HAP-1 (cell line): ENCODE results near the gene TM4SF18.
"Not testable (repeated sequence)": the region's sequence is repeated elsewhere in the genome, so short reads cannot be mapped to it uniquely, and the experiment has no call there.

Experiments
- DNase-seq, 2 experiments: peaks; one replicate each; pipeline ENCODE4 v3.0.0-alpha.2; 2016 to 2020; ENCODE audit warnings: low spot score in 2 of 2
- H3K27me3 ChIP-seq: fragments of 250-450 bp; sonication (Bioruptor Pico); 2 replicates; pipeline ENCODE4 v1.5.1; 2020; ENCODE audit warnings: low read depth, mild to moderate bottlenecking, moderate library complexity
- H3K36me3 ChIP-seq: fragments of 250-450 bp; sonication (Bioruptor Pico); replicated peaks from 2 replicates; pipeline ENCODE4 v1.5.1; 2020; ENCODE audit warnings: mild to moderate bottlenecking
- H3K4me1 ChIP-seq: fragments of 250-450 bp; sonication (Bioruptor Pico); 2 replicates; pipeline ENCODE4 v1.5.1; 2020; ENCODE audit warnings: mild to moderate bottlenecking
- H3K4me3 ChIP-seq: fragments of 250-450 bp; sonication (Bioruptor Pico); 2 replicates; pipeline ENCODE4 v1.5.1; 2020; ENCODE audit warnings: mild to moderate bottlenecking, moderate library complexity
- H3K9me3 ChIP-seq: fragments of 250-450 bp; sonication (Bioruptor Pico); 2 replicates; pipeline ENCODE4 v1.5.1; 2020; ENCODE audit warnings: mild to moderate bottlenecking, moderate library complexity
- in situ Hi-C: fragments of 300-500 bp; cut with MboI; formaldehyde crosslinking; loops from 3 replicates; pipeline ENCODE4 v1.14.3; 2020; ENCODE audit warnings: low sequenced_read_pairs, inconsistent platforms, mixed read lengths

The TM4SF18 gene

DNA sequence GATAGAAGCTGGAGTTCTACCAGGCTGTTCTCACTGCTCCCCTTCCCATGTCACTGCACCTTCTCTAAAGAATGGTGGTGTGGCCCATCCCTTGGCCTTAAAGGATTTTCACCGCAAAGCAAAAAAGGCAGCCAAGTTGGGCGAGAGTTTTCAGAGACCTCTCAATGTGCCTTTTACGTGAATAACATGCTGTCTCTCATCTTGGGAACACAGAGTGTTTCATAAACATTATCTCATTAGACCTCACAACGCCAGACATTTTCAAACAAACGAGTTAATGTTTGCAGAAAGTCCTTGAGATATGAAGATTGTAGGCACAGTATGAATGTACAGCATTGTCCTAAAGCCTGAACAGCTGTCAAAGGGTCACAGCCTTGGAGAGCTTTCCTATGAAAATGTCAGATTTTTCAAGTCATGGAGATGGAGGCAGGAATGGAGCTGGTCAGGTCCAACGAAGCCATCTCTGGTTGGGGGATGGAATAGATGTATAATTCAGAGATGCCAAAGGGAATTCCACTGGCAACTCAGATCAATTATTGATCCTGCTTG, 22.7 kb upstream of the TM4SF18 start:
- Histone ChIP-seq H3K9me3 (no peaks in the 10 kb centered on the region), H3K36me3 (no peaks in the 10 kb centered on the region), H3K4me3 (no peak overlapping the region), H3K27me3 (no peaks in the 10 kb centered on the region), H3K4me1 (no peaks in the 10 kb centered on the region)
- DNase-seq = no peak
- in situ Hi-C loops = no loop called here

DNA sequence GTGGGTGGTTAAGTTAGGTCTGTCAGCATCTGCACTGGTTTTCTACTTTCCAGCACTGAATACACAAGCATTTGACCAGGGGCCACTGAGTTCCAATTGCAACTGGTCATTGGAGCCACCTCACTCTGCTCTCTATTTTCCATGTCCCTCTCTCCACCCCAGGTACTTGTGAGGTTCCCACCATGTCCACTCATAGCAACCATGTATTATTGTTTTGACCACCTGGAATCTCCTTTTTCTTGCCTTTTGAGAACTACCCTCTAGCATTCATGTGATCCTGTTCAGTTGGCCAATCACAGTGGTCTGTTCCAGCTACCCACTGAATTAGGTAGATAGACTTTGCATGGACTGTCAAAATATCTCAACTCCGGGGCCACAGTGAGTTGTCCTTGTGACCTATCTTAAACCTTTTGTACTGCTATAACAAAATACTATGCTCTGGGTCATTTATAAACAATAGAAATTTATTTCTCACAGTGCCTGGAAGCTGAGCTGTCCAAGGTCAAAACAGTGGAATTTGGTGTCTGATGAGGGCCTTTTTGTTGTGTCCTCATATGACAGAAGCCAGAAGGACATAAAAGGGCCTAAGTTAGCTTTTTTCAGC, 20.2 kb upstream of the TM4SF18 start:
- Histone ChIP-seq H3K9me3 (no peaks in the 10 kb centered on the region), H3K4me3 (no peak overlapping the region), H3K27me3 (no peaks in the 10 kb centered on the region), H3K4me1 (no peaks in the 10 kb centered on the region; the same call in 1 of the 2 replicates), H3K36me3 (no peaks in the 10 kb centered on the region)
- in situ Hi-C loops = loop anchor here (5.0 kb wide), 1 partner anchor 129 kb away; no protein-coding TSS in a partner anchor
- no peak for DNase-seq

DNA sequence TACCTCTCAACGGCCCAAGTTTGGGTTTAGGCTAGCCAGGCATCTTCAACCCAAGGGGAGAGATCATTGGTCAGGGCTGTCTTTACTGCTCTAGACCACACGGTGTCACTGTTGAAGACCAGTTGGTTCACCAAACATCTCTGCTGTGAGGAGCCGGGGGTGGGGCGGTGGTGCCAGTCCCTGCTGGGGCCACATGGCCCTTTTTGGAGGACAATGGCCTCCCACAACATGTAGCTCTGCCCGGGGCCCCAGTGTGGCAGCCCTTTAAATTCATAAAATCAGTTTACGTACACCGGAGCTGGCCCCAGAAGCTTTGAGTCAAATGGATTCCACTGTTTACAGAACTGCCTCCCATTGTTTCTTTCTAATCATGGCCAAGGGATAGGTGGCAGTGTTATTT, 19.1 kb upstream of the TM4SF18 start:
- Histone ChIP-seq H3K9me3 (no peaks in the 10 kb centered on the region), H3K27me3 (no peaks in the 10 kb centered on the region), H3K4me1 (no peaks in the 10 kb centered on the region; the same call in 1 of the 2 replicates), H3K4me3 (no peak overlapping the region), H3K36me3 (no peaks in the 10 kb centered on the region)
- peak; percentile 56 to 84 for DNase-seq
- in situ Hi-C loops = loop anchor here (5.0 kb wide), 1 partner anchor 130 kb away; no protein-coding TSS in a partner anchor

- DNase-seq = peak in 1 of 2 experiments; percentile 10
- H3K9me3 ChIP-seq = no peaks in the 10 kb centered on the region
- H3K4me1 ChIP-seq = peaks cover 8% of the 10 kb centered on the region
- H3K27me3 ChIP-seq = no peaks in the 10 kb centered on the region; the same call in 1 of the 2 replicates
- no peaks in the 10 kb centered on the region for H3K36me3 ChIP-seq
- H3K4me3 ChIP-seq = no peak overlapping the region
- in situ Hi-C loops = no loop called here
These were observed 10.5 kb upstream of the TM4SF18 start for GRCh38 chr3:149343951-149344350.

- peak; percentile 17 to 84 for DNase-seq
- peaks cover 8% of the 10 kb centered on the region for H3K4me1 ChIP-seq
- no peaks in the 10 kb centered on the region; the same call in 1 of the 2 replicates for H3K27me3 ChIP-seq
- H3K9me3 ChIP-seq = no peaks in the 10 kb centered on the region
- H3K36me3 ChIP-seq = no peaks in the 10 kb centered on the region
- no peak overlapping the region for H3K4me3 ChIP-seq
- in situ Hi-C loops = no loop called here
These were observed 9.3 kb upstream of the TM4SF18 start for GRCh38 chr3:149342413-149343380.

GRCh38 chr3:149340310-149340933, 7.0 kb upstream of the TM4SF18 start:
- Histone ChIP-seq H3K27me3 (no peaks in the 10 kb centered on the region; the same call in 1 of the 2 replicates), H3K4me3 (no peak overlapping the region), H3K4me1 (peaks cover 8% of the 10 kb centered on the region), H3K9me3 (no peaks in the 10 kb centered on the region), H3K36me3 (no peaks in the 10 kb centered on the region)
- in situ Hi-C loops = no loop called here
- no peak for DNase-seq

- in situ Hi-C loops = no loop called here
- no peaks in the 10 kb centered on the region; the same call in 1 of the 2 replicates for H3K27me3 ChIP-seq
- no peak overlapping the region for H3K4me3 ChIP-seq
- H3K9me3 ChIP-seq = no peaks in the 10 kb centered on the region
- peak in 1 of 2 experiments; percentile 13 for DNase-seq
- H3K36me3 ChIP-seq = no peaks in the 10 kb centered on the region
- peaks cover 8% of the 10 kb centered on the region for H3K4me1 ChIP-seq
These were observed 6.5 kb upstream of the TM4SF18 start for GRCh38 chr3:149339931-149340309.

- H3K27me3 ChIP-seq, H3K36me3 ChIP-seq, H3K4me3 ChIP-seq, DNase-seq, in situ Hi-C loops, H3K4me1 ChIP-seq, H3K9me3 ChIP-seq: not testable (repeated sequence)
These were observed 4.0 kb upstream of the TM4SF18 start for GRCh38 chr3:149337486-149337885.

DNA sequence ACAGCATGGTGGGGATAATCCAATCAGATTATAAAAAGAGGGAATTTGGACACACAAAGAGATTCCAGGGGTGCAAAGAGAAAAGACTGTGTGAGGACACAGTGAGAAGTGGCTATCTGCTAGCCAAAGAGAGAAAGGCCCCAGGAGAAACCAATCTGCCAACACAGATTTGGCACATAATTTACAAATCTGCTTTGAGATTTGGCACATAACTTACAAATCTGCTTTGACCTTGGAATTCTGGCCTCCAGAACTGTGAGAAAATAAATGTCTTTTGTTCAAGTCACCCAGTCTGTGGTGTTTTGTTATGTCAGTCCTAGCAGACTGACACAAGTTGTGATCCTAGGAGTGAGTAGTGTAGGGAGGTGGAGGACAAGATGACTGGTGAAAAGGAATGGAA, 3.5 kb upstream of the TM4SF18 start:
- Histone ChIP-seq H3K27me3 (no peaks in the 10 kb centered on the region; the same call in 1 of the 2 replicates), H3K4me3 (no peak overlapping the region), H3K4me1 (peaks cover 3% of the 10 kb centered on the region; the same call in 1 of the 2 replicates), H3K36me3 (no peaks in the 10 kb centered on the region), H3K9me3 (no peaks in the 10 kb centered on the region)
- in situ Hi-C loops = no loop called here
- DNase-seq = no peak

GRCh38 chr3:149332771-149333170, 665 bp downstream of the TM4SF18 start:
- Histone ChIP-seq H3K4me3 (no peak overlapping the region), H3K36me3 (no peaks in the 10 kb centered on the region), H3K9me3 (no peaks in the 10 kb centered on the region), H3K27me3 (peaks cover 13% of the 10 kb centered on the region), H3K4me1 (peaks cover 3% of the 10 kb centered on the region; the same call in 1 of the 2 replicates)
- in situ Hi-C loops = no loop called here
- no peak for DNase-seq

GRCh38 chr3:149332227-149332765, 1.1 kb downstream of the TM4SF18 start:
- Histone ChIP-seq H3K27me3 (peaks cover 13% of the 10 kb centered on the region), H3K4me3 (no peak overlapping the region), H3K36me3 (no peaks in the 10 kb centered on the region), H3K4me1 (peaks cover 3% of the 10 kb centered on the region; the same call in 1 of the 2 replicates), H3K9me3 (no peaks in the 10 kb centered on the region)
- DNase-seq = no peak
- in situ Hi-C loops = no loop called here

GRCh38 chr3:149331396-149331795, 2.0 kb downstream of the TM4SF18 start:
- no peak overlapping the region for H3K4me3 ChIP-seq
- H3K4me1 ChIP-seq = peaks cover 3% of the 10 kb centered on the region; the same call in 1 of the 2 replicates
- H3K36me3 ChIP-seq = no peaks in the 10 kb centered on the region
- in situ Hi-C loops = no loop called here
- DNase-seq = no peak
- peaks cover 13% of the 10 kb centered on the region for H3K27me3 ChIP-seq
- no peaks in the 10 kb centered on the region for H3K9me3 ChIP-seq
